Measurements from ENCODE around the gene CMC4. TPM values are rescaled to one million over a fixed set of nuclear protein-coding genes. Genes with fewer than 3 reads are reported as not detected.

The CMC4 gene
- total RNA-seq, 1 experiment from 2014 or later, result 31.9 TPM

DNA sequence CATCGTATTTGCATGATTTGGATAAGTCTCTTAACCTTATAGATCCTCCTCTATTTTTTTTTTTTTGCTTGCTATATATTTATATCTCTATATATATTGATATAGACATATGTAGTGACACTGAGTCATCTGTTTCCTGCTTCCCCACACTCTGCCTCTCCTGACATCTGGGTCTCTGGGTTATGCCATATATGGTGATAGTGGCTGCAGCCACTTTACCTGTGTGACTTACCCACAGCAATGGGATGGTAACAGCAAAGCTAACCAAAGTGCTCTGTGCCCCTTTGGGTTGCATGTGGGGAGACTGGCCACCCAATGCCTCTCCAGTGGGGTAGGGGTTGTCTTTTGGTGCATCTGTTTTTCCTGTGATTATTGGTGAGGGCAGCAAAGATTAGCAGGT is 14.5 kb downstream of the CMC4 start:
- no TSS peak for BruUV-seq (replicated peaks)
- H3K4me1 ChIP-seq (ENCODE audit: insufficient read depth, low read length), result no peaks in the 10 kb centered on the region
- no peak overlapping the region for H2AFZ ChIP-seq (ENCODE audit: low read length)
- no peak overlapping the region for H3K4me3 ChIP-seq (ENCODE audit: low read length)
- no peaks in the 10 kb centered on the region for H3K79me2 ChIP-seq (ENCODE audit: low read length)
- H3F3A ChIP-seq (ENCODE audit: low read length, unreplicated experiment), result no peaks in the 10 kb centered on the region
- H4K20me1 ChIP-seq (ENCODE audit: low read length), result no peaks in the 10 kb centered on the region
- no peaks in the 10 kb centered on the region for H3K27me3 ChIP-seq (ENCODE audit: low read length)
- CTCF ChIA-PET, result interaction anchor here (0.8 kb wide), 1 partner anchor 28 kb away, joined by 3 read pairs; no protein-coding TSS in a partner anchor
- intact Hi-C loops (cut with micrococcal nuclease), result loop anchor here (10.0 kb wide), 1 partner anchor 142 kb away; no protein-coding TSS in a partner anchor
- no peak overlapping the region for H3K4me2 ChIP-seq (ENCODE audit: low read length)
- ATAC-seq (0 out of 2 replicates have a peak, but pooled peaks have one; percentile 7), DNase-seq (no peak)
- no peak overlapping the region for H3K27ac ChIP-seq (ENCODE audit: low read length)
- H3K9me2 ChIP-seq (replicated peaks; ENCODE audit: low read length), result no peaks in the 10 kb centered on the region
- H3K9me3 ChIP-seq (ENCODE audit: low read length), result no peaks in the 10 kb centered on the region
- POLR2A ChIA-PET (ENCODE audit: unreplicated experiment), result no interaction called here
- TF ChIP-seq EZH2phosphoT487 (IDR thresholded peaks at IDR 0.05; ENCODE audit: borderline replicate concordance, low read length) (no peak), EZH2 (IDR thresholded peaks at IDR 0.05; ENCODE audit: low read length, unreplicated experiment) (no peak)
- TF ChIP-seq, protein P1, sequence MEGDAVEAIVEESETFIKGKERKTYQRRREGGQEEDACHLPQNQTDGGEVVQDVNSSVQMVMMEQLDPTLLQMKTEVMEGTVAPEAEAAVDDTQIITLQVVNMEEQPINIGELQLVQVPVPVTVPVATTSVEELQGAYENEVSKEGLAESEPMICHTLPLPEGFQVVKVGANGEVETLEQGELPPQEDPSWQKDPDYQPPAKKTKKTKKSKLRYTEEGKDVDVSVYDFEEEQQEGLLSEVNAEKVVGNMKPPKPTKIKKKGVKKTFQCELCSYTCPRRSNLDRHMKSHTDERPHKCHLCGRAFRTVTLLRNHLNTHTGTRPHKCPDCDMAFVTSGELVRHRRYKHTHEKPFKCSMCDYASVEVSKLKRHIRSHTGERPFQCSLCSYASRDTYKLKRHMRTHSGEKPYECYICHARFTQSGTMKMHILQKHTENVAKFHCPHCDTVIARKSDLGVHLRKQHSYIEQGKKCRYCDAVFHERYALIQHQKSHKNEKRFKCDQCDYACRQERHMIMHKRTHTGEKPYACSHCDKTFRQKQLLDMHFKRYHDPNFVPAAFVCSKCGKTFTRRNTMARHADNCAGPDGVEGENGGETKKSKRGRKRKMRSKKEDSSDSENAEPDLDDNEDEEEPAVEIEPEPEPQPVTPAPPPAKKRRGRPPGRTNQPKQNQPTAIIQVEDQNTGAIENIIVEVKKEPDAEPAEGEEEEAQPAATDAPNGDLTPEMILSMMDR (conservative IDR thresholded peaks at IDR 0.05; ENCODE audit: low read depth, low read length), result no peak
- peaks cover 11% of the 10 kb centered on the region; the same call in 1 of the 2 replicates for H3K36me3 ChIP-seq (ENCODE audit: low read depth, low read length)
- H3K9ac ChIP-seq (ENCODE audit: low read length), result no peak overlapping the region

DNA sequence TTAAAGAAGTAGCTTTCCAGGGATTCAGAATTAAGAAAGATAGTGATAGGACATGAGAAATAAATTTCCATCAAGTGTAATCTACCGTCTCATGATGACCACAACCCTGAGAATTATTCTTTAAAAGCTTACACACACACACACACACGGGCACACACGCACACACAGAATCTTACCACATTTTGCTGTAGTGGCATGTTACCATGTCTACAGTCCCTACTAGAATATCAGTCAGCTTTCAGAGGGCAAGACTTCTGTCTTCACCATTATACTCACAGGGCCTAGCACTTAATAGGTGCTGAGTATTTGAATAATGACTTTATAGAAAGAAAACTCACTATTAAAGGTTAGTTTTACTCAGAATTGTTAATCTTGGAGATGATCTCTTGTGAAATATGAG is 15.4 kb downstream of the CMC4 start:
- Histone ChIP-seq H4K20me1 (ENCODE audit: low read length) (no peaks in the 10 kb centered on the region), H3K4me3 (ENCODE audit: low read length) (no peak overlapping the region), H3K27ac (ENCODE audit: low read length) (no peak overlapping the region), H3K9ac (ENCODE audit: low read length) (no peak overlapping the region), H3K4me2 (ENCODE audit: low read length) (no peak overlapping the region), H3F3A (ENCODE audit: low read length, unreplicated experiment) (no peaks in the 10 kb centered on the region), H2AFZ (ENCODE audit: low read length) (no peak overlapping the region), H3K9me3 (ENCODE audit: low read length) (no peaks in the 10 kb centered on the region), H3K79me2 (ENCODE audit: low read length) (no peaks in the 10 kb centered on the region), H3K4me1 (ENCODE audit: insufficient read depth, low read length) (no peaks in the 10 kb centered on the region), H3K9me2 (replicated peaks; ENCODE audit: low read length) (no peaks in the 10 kb centered on the region), H3K36me3 (ENCODE audit: low read depth, low read length) (peaks cover 7% of the 10 kb centered on the region; the same call in 1 of the 2 replicates), H3K27me3 (ENCODE audit: low read length) (no peaks in the 10 kb centered on the region)
- no TSS peak for BruUV-seq (replicated peaks)
- intact Hi-C loops (cut with micrococcal nuclease), result loop anchor here (10.0 kb wide), 1 partner anchor 141 kb away; no protein-coding TSS in a partner anchor
- ChIA-PET CTCF (no interaction called here), POLR2A (ENCODE audit: unreplicated experiment) (no interaction called here)
- DNase-seq (no peak), ATAC-seq (no peak)
- TF ChIP-seq EZH2phosphoT487 (IDR thresholded peaks at IDR 0.05; ENCODE audit: borderline replicate concordance, low read length) (no peak), EZH2 (IDR thresholded peaks at IDR 0.05; ENCODE audit: low read length, unreplicated experiment) (no peak)
- TF ChIP-seq, protein P1 (conservative IDR thresholded peaks at IDR 0.05; ENCODE audit: low read depth, low read length), result no peak

DNA sequence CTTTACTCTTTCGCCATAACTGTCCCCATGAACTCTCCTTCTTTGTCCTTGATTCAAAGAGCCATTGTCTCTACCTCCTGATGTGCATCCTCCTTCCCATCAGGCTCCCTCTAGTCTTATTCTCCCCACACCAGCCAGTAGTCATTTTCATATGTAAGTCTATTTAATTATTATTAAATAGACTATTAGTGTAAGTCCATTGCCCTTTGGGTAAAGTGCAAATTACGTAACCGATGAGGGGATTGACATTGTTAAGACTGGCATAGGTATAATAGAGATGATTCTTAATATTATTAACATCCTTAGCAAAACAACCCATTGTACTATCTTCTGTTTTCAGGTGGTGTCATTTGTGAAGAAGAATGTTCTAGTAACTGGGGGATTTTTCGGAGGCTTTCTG is 16.7 kb downstream of the CMC4 start:
- POLR2A ChIA-PET (ENCODE audit: unreplicated experiment), result no interaction called here

More for the DNA sequence above, 16.7 kb downstream of the CMC4 start:
- CTCF ChIA-PET, result no interaction called here
- DNase-seq (no peak), ATAC-seq (no peak)
- Histone ChIP-seq H3K4me1 (ENCODE audit: insufficient read depth, low read length) (no peaks in the 10 kb centered on the region), H3K79me2 (ENCODE audit: low read length) (no peaks in the 10 kb centered on the region), H3K4me3 (ENCODE audit: low read length) (no peak overlapping the region), H3K36me3 (ENCODE audit: low read depth, low read length) (no peaks in the 10 kb centered on the region; the same call in 1 of the 2 replicates), H3K27ac (ENCODE audit: low read length) (no peak overlapping the region), H3K9ac (ENCODE audit: low read length) (no peak overlapping the region), H2AFZ (ENCODE audit: low read length) (no peak overlapping the region), H3F3A (ENCODE audit: low read length, unreplicated experiment) (no peaks in the 10 kb centered on the region), H3K27me3 (ENCODE audit: low read length) (no peaks in the 10 kb centered on the region), H3K4me2 (ENCODE audit: low read length) (no peak overlapping the region), H3K9me3 (ENCODE audit: low read length) (no peaks in the 10 kb centered on the region), H3K9me2 (replicated peaks; ENCODE audit: low read length) (no peaks in the 10 kb centered on the region), H4K20me1 (ENCODE audit: low read length) (no peaks in the 10 kb centered on the region)
- TF ChIP-seq EZH2phosphoT487 (IDR thresholded peaks at IDR 0.05; ENCODE audit: borderline replicate concordance, low read length), result no peak
- TF ChIP-seq, protein P1 (conservative IDR thresholded peaks at IDR 0.05; ENCODE audit: low read depth, low read length), result no peak
- TF ChIP-seq EZH2 (IDR thresholded peaks at IDR 0.05; ENCODE audit: low read length, unreplicated experiment), result no peak
- intact Hi-C loops (cut with micrococcal nuclease), result loop anchor here (10.0 kb wide), 1 partner anchor 139 kb away; no protein-coding TSS in a partner anchor
- no TSS peak for BruUV-seq (replicated peaks)
